Measurements from ENCODE around the gene TANC1.

GRCh38 chr2:158921599-158922408 is 46.6 kb upstream of the TANC1 start:
- TF ChIP-seq CTCF (IDR thresholded peaks at IDR 0.05) (no peak), POLR2A (IDR thresholded peaks at IDR 0.05) (no peak), EP300 (IDR thresholded peaks at IDR 0.05) (no peak), POLR2AphosphoS5 (IDR thresholded peaks at IDR 0.05) (no peak)

Data from sigmoid colon (tissue), 4 donors.